Endothelial cell of umbilical vein (primary cell): ENCODE results near the gene OTOS. TPM values are rescaled to one million over a fixed set of nuclear protein-coding genes. Genes with fewer than 3 reads are reported as not detected.

Experiments
- BruUV-seq: library from RNA; stranded (reverse); fragments of 400-500 nt; replicated peaks from 2 replicates; lab custom pipeline; 2021; lab: Mats Ljungman, UMichigan
- CTCF ChIA-PET: fragments of 300-600, 350-600 bp; sonication (Branson Sonifier 250); formaldehyde crosslinking; loops from one replicate; lab custom pipeline; 2021; ENCODE audit warnings: antibody characterized with exemption, inconsistent platforms; lab: Charles Lee
- POLR2A ChIA-PET: fragments of 300-600, 350-600 bp; sonication (Branson Sonifier 250); formaldehyde crosslinking; loops from one replicate; lab custom pipeline; 2021; ENCODE audit warnings: antibody characterized with exemption, inconsistent platforms; lab: Charles Lee
- DNase-seq: peaks from one replicate; pipeline ENCODE4 v3.0.0-alpha.2; 2011; ENCODE audit warnings: low read depth, low spot score
- FAIRE-seq: peaks from 2 replicates; lab custom pipeline; 2011; peaks lifted over from hg19 to GRCh38; lab: Jason Lieb, UNC
- H2AFZ ChIP-seq: 2 replicates; pipeline ENCODE4 v1.6.0; 2012; ENCODE audit warnings: low read depth, low read length, control low read depth, inconsistent platforms
- H3K27ac ChIP-seq: 2 replicates; pipeline ENCODE4 v1.5.1; 2011; ENCODE audit warnings: low read depth, mild to moderate bottlenecking, control low read depth, low read length, moderate library complexity; ENCODE audit not compliant: insufficient read depth
- H3K27me3 ChIP-seq, 2 experiments: 2 replicates each; pipeline versions ENCODE4 v1.6.0 to v1.6.1; 2011; ENCODE audit warnings: low read length in 2 of 2, mixed read lengths in 1 of 2; ENCODE audit not compliant: control insufficient read depth in 2 of 2, insufficient read depth in 2 of 2
- H3K36me3 ChIP-seq, 2 experiments: 2 replicates in 1 of 2; 3 replicates in 1 of 2; pipeline ENCODE4 v1.5.1; 2011; ENCODE audit warnings: low read length in 2 of 2, mild to moderate bottlenecking in 1 of 2, moderate library complexity in 1 of 2; ENCODE audit not compliant: control insufficient read depth in 2 of 2, insufficient read depth in 2 of 2; ENCODE audit errors: extremely low read depth in 1 of 2
- H3K4me1 ChIP-seq: 3 replicates; pipeline ENCODE4 v1.5.1; 2011; ENCODE audit warnings: mild to moderate bottlenecking, low read length; ENCODE audit not compliant: control insufficient read depth, insufficient read depth; ENCODE audit errors: extremely low read depth
- H3K4me2 ChIP-seq: 2 replicates; pipeline ENCODE4 v1.6.1; 2011; ENCODE audit warnings: low read length, control low read depth, mixed read lengths; ENCODE audit not compliant: insufficient read depth
- H3K4me3 ChIP-seq, 3 experiments: fragments of 200-600 bp in 1 of 3; sonication (generic), shearing (Covaris generic) in 1 of 3; replicated peaks in 1 of 3; 2 replicates each; pipeline ENCODE4 v1.5.1; 2011 to 2016; ENCODE audit warnings: control low read depth in 3 of 3, low read length in 3 of 3, mild to moderate bottlenecking in 2 of 3, inconsistent platforms in 1 of 3, low read depth in 1 of 3, moderate library complexity in 1 of 3; ENCODE audit not compliant: insufficient read depth in 1 of 3
- H3K79me2 ChIP-seq: 2 replicates; pipeline ENCODE4 v1.6.0; 2012; ENCODE audit warnings: low read length, inconsistent platforms; ENCODE audit not compliant: control insufficient read depth, insufficient read depth
- H3K9ac ChIP-seq: replicated peaks from 2 replicates; pipeline ENCODE3; 2011; ENCODE audit warnings: low read length, control low read depth; ENCODE audit not compliant: insufficient read depth; ENCODE audit errors: extremely low read depth
- H3K9me1 ChIP-seq: replicated peaks from 3 replicates; pipeline ENCODE4 v1.6.0; 2011; ENCODE audit warnings: mild to moderate bottlenecking, low read length; ENCODE audit not compliant: control insufficient read depth, insufficient read depth; ENCODE audit errors: extremely low read depth
- H3K9me3 ChIP-seq: replicated peaks from 2 replicates; pipeline ENCODE4 v1.5.1; 2012; ENCODE audit warnings: low read length, inconsistent platforms; ENCODE audit not compliant: control insufficient read depth, insufficient read depth
- H4K20me1 ChIP-seq: replicated peaks from 2 replicates; pipeline ENCODE3; 2011; ENCODE audit warnings: mild to moderate bottlenecking, low read length; ENCODE audit not compliant: control insufficient read depth, insufficient read depth; ENCODE audit errors: extremely low read depth
- CTCF ChIP-seq, 2 donors: IDR thresholded peaks; 1 replicate in 1 of 2; 2 replicates in 1 of 2; pipeline ENCODE4 v1.5.1; 2011; ENCODE audit warnings: low read length in 2 of 2, mild to moderate bottlenecking in 2 of 2, moderate library complexity in 2 of 2, control low read depth in 1 of 2, inconsistent platforms in 1 of 2, low read depth in 1 of 2; ENCODE audit not compliant: insufficient read depth in 1 of 2; ENCODE audit errors: extremely low read depth in 1 of 2
- EZH2 ChIP-seq: IDR thresholded peaks from 2 replicates; pipeline ENCODE4 v1.6.1; 2012; ENCODE audit warnings: borderline replicate concordance, low read depth, mild to moderate bottlenecking, moderate library complexity, low read length, inconsistent platforms; ENCODE audit not compliant: severe bottlenecking
- FOS ChIP-seq: IDR thresholded peaks from 2 replicates; pipeline ENCODE4 v1.6.1; 2011; ENCODE audit warnings: mild to moderate bottlenecking, low read length, moderate library complexity, borderline replicate concordance; ENCODE audit not compliant: insufficient read depth
- GATA2 ChIP-seq: IDR thresholded peaks from 2 replicates; pipeline ENCODE4 v1.7.0; 2011; ENCODE audit warnings: low read depth, mild to moderate bottlenecking, moderate library complexity, mixed read lengths, low read length; ENCODE audit not compliant: insufficient read length, insufficient read depth
- JUN ChIP-seq: IDR thresholded peaks from 2 replicates; pipeline ENCODE4 v1.6.1; 2011; ENCODE audit warnings: borderline replicate concordance, low read depth; ENCODE audit not compliant: insufficient read length, insufficient read depth
- MAX ChIP-seq: IDR thresholded peaks from 2 replicates; pipeline ENCODE4 v1.6.1; 2011; ENCODE audit not compliant: insufficient read depth, insufficient read length
- MYC ChIP-seq: IDR thresholded peaks from one replicate; pipeline ENCODE4 v1.6.1; 2011; ENCODE audit warnings: mild to moderate bottlenecking, low read depth, low read length
- POLR2A ChIP-seq: IDR thresholded peaks from 2 replicates; pipeline ENCODE4 v1.6.1; 2012; ENCODE audit warnings: low read depth, mild to moderate bottlenecking, control low read depth, low read length
- POLR2AphosphoS5 ChIP-seq: IDR thresholded peaks from 2 replicates; pipeline ENCODE4 v1.6.1; 2012; ENCODE audit warnings: low read depth, mild to moderate bottlenecking, control low read depth, low read length, moderate library complexity; ENCODE audit not compliant: insufficient read depth
- dilution Hi-C: fragments of 300-500 bp; cut with MboI; formaldehyde crosslinking; loops from one replicate; pipeline ENCODE4 v1.15.0; 2019; ENCODE audit warnings: low sequenced_read_pairs; ENCODE audit not compliant: extremely low pct_ligation_motif_present
- intact Hi-C: fragments of 100-400 bp; cut with micrococcal nuclease; formaldehyde crosslinking; loops from one replicate; pipeline ENCODE4 v1.10.0; 2022
- polyA plus RNA-seq, 4 experiments: library from polyadenylated mRNA; depleted of rRNA in 3 of 4; stranded (reverse) in 3 of 4; unstranded in 1 of 4; fragments of >200 nt; gene quantifications; 2 replicates each; pipeline versions ENCODE4 v1.2.1 to v1.2.3, GENCODE V29; 2011 to 2012; ENCODE audit warnings: missing spikeins in 1 of 4
- total RNA-seq: library from RNA; stranded (reverse); gene quantifications from 2 replicates; pipeline ENCODE4 v1.2.3, GENCODE V29; 2021

OTOS gene
- total and polyA plus RNA-seq, 2 donors (not counting 3 experiments of a cell fraction or from before 2014, with no cell fraction given): not detected

- BruUV-seq: no TSS peak
- Histone ChIP-seq H3K79me2 (no peaks in the 10 kb centered on the region), H3K4me1 (no peaks in the 10 kb centered on the region), H3K27ac (no peak overlapping the region), H3K9me1 (no peaks in the 10 kb centered on the region), H3K4me3 (no peak overlapping the region), H3K36me3 (no peaks in the 10 kb centered on the region), H4K20me1 (no peaks in the 10 kb centered on the region), H3K27me3 (no peaks in the 10 kb centered on the region), H3K9me3 (no peaks in the 10 kb centered on the region), H3K9ac (no peak overlapping the region), H2AFZ (no peak overlapping the region), H3K4me2 (no peak overlapping the region)
- DNase-seq (no peak), FAIRE-seq (no peak)
- intact Hi-C loops: no loop called here
- POLR2A ChIA-PET: no interaction called here
- no peak for TF ChIP-seq POLR2AphosphoS5
- TF ChIP-seq JUN: no peak
- TF ChIP-seq POLR2A: no peak
- no peak for TF ChIP-seq MAX
- TF ChIP-seq CTCF (IDR thresholded peaks at IDR 0.05; ENCODE audit: extremely low read depth in 1 of 2, insufficient read depth in 1 of 2, low read depth in 1 of 2, low read length in 2 of 2): no peak
- CTCF ChIA-PET: no interaction called here
- dilution Hi-C loops: no loop called here
Observed at GRCh38 chr2:240167588-240167880, 27.1 kb upstream of the OTOS start.

GRCh38 chr2:240166761-240167587 is 26.5 kb upstream of the OTOS start:
- Histone ChIP-seq H3K4me2 (no peak overlapping the region), H3K36me3 (no peaks in the 10 kb centered on the region), H3K9ac (no peak overlapping the region), H4K20me1 (no peaks in the 10 kb centered on the region), H3K4me3 (no peak overlapping the region), H3K79me2 (no peaks in the 10 kb centered on the region), H3K9me3 (no peaks in the 10 kb centered on the region), H2AFZ (no peak overlapping the region), H3K27ac (no peak overlapping the region), H3K27me3 (no peaks in the 10 kb centered on the region), H3K4me1 (no peaks in the 10 kb centered on the region), H3K9me1 (no peaks in the 10 kb centered on the region)
- intact Hi-C loops: no loop called here
- POLR2A ChIA-PET: no interaction called here
- FAIRE-seq: no peak
- dilution Hi-C loops: no loop called here
- TF ChIP-seq EZH2: no peak
- no peak for TF ChIP-seq MAX
- no peak for TF ChIP-seq FOS
- no peak for TF ChIP-seq POLR2A
- TF ChIP-seq GATA2: no peak
- TF ChIP-seq MYC: no peak
- no peak for TF ChIP-seq JUN
- no peak for DNase-seq
- CTCF ChIA-PET: no interaction called here
- BruUV-seq: no TSS peak
